MG63 (cell line): Measurements from ENCODE around the gene GART. TPM values are rescaled to one million over a fixed set of nuclear protein-coding genes. Genes with fewer than 3 reads are reported as not detected.
"Not testable (repeated sequence)": the region's sequence is repeated elsewhere in the genome, so short reads cannot be mapped to it uniquely, and the experiment has no call there.

Experiments used
- DNase-seq: peaks from one replicate; pipeline ENCODE4 v3.0.0-alpha.2; 2020
- H3K27me3 ChIP-seq: fragments of 250-450 bp; sonication (Bioruptor Pico); 2 replicates; pipeline ENCODE4 v1.5.1; 2020; ENCODE audit warnings: mild to moderate bottlenecking, moderate library complexity
- H3K36me3 ChIP-seq: fragments of 250-450 bp; sonication (Bioruptor Pico); 2 replicates; pipeline ENCODE4 v1.5.1; 2020; ENCODE audit warnings: mild to moderate bottlenecking, moderate library complexity
- H3K4me3 ChIP-seq: fragments of 250-450 bp; sonication (Bioruptor Pico); 2 replicates; pipeline ENCODE4 v1.5.1; 2020; ENCODE audit warnings: mild to moderate bottlenecking, moderate library complexity
- H3K9me3 ChIP-seq: fragments of 250-450 bp; sonication (Bioruptor Pico); 2 replicates; pipeline ENCODE4 v1.5.1; 2020; ENCODE audit warnings: mild to moderate bottlenecking, moderate library complexity
- total RNA-seq: library from RNA; depleted of rRNA; stranded (reverse); fragments of >200 nt; shearing (Covaris generic); gene quantifications from 2 replicates; pipeline ENCODE4 v1.2.3, GENCODE V29; 2014; ENCODE audit warnings: low replicate concordance; rRNA removed

The GART gene
- total RNA-seq = 52.3 and 55.3 TPM in 2 replicates

GRCh38 chr21:33541756-33542639 is at the start of gene GART:
Gene GART, minus strand, starts transcription at chr21:33542117. Its CDS starts 2,802 bp downstream, at chr21:33539315.
- Histone ChIP-seq H3K4me3 (peak within 1 kb of the TSS; percentile 91), H3K36me3 (peaks cover 64% of the 10 kb centered on the region), H3K27me3 (no peaks in the 10 kb centered on the region), H3K9me3 (no peaks in the 10 kb centered on the region)
- DNase-seq = peak; percentile 91

GRCh38 chr21:33588485-33589335 is 46.8 kb upstream of the GART start, which contains the start of gene DONSON:
Gene DONSON, minus strand, starts transcription at chr21:33588684. Its CDS starts 43 bp downstream, at chr21:33588641.
- peak within 1 kb of the TSS; percentile 77 for H3K4me3 ChIP-seq
- peak; percentile 84 for DNase-seq
- H3K36me3 ChIP-seq = peaks cover 24% of the 10 kb centered on the region
- H3K27me3 ChIP-seq = no peaks in the 10 kb centered on the region
- no peaks in the 10 kb centered on the region for H3K9me3 ChIP-seq

GRCh38 chr21:33587792-33588484 is 46.0 kb upstream of the GART start:
- Histone ChIP-seq H3K9me3 (no peaks in the 10 kb centered on the region), H3K27me3 (no peaks in the 10 kb centered on the region), H3K4me3 (peak overlapping the region; percentile 77), H3K36me3 (peaks cover 30% of the 10 kb centered on the region)
- peak; percentile 53 for DNase-seq

GRCh38 chr21:33586927-33587326 is 45.0 kb upstream of the GART start:
- no peaks in the 10 kb centered on the region for H3K27me3 ChIP-seq
- peaks cover 39% of the 10 kb centered on the region for H3K36me3 ChIP-seq
- no peak for DNase-seq
- no peaks in the 10 kb centered on the region for H3K9me3 ChIP-seq
- H3K4me3 ChIP-seq = peak overlapping the region; percentile 77

GRCh38 chr21:33584455-33584854 is 42.5 kb upstream of the GART start:
- Histone ChIP-seq H3K9me3 (no peaks in the 10 kb centered on the region), H3K27me3 (no peaks in the 10 kb centered on the region), H3K36me3 (peaks cover 49% of the 10 kb centered on the region), H3K4me3 (no peak overlapping the region)
- DNase-seq = no peak

GRCh38 chr21:33578959-33579542 is 37.1 kb upstream of the GART start:
- Histone ChIP-seq H3K36me3 (peaks cover 77% of the 10 kb centered on the region), H3K4me3 (no peak overlapping the region), H3K9me3 (no peaks in the 10 kb centered on the region), H3K27me3 (no peaks in the 10 kb centered on the region)
- no peak for DNase-seq

- Histone ChIP-seq H3K9me3 (no peaks in the 10 kb centered on the region), H3K27me3 (no peaks in the 10 kb centered on the region), H3K4me3 (no peak overlapping the region), H3K36me3 (peaks cover 80% of the 10 kb centered on the region)
- DNase-seq = no peak
These were observed 36.3 kb upstream of the GART start for GRCh38 chr21:33578214-33578613.

GRCh38 chr21:33576741-33577141 is 34.8 kb upstream of the GART start:
- peaks cover 84% of the 10 kb centered on the region for H3K36me3 ChIP-seq
- not testable (repeated sequence) for DNase-seq

GRCh38 chr21:33572350-33572749 is 30.4 kb upstream of the GART start:
- DNase-seq = no peak
- peaks cover 96% of the 10 kb centered on the region for H3K36me3 ChIP-seq
- no peak overlapping the region for H3K4me3 ChIP-seq

More at GRCh38 chr21:33576741-33577141, 34.8 kb upstream of the GART start:
- not testable (repeated sequence) for H3K4me3 ChIP-seq, H3K9me3 ChIP-seq, H3K27me3 ChIP-seq

GRCh38 chr21:33569991-33570390 is 28.1 kb upstream of the GART start:
- Histone ChIP-seq H3K27me3 (no peaks in the 10 kb centered on the region), H3K36me3 (peaks cover 98% of the 10 kb centered on the region), H3K9me3 (no peaks in the 10 kb centered on the region), H3K4me3 (no peak overlapping the region)
- no peak for DNase-seq

More at GRCh38 chr21:33572350-33572749, 30.4 kb upstream of the GART start:
- Histone ChIP-seq H3K9me3 (no peaks in the 10 kb centered on the region), H3K27me3 (no peaks in the 10 kb centered on the region)

GRCh38 chr21:33568448-33568847 is 26.5 kb upstream of the GART start:
- DNase-seq = no peak
- Histone ChIP-seq H3K4me3 (no peak overlapping the region), H3K27me3 (no peaks in the 10 kb centered on the region), H3K36me3 (peaks cover 97% of the 10 kb centered on the region), H3K9me3 (no peaks in the 10 kb centered on the region)

GRCh38 chr21:33567914-33568313 is 26.0 kb upstream of the GART start:
- no peak for DNase-seq
- no peaks in the 10 kb centered on the region for H3K27me3 ChIP-seq
- H3K36me3 ChIP-seq = peaks cover 94% of the 10 kb centered on the region
- H3K4me3 ChIP-seq = no peak overlapping the region
- H3K9me3 ChIP-seq = no peaks in the 10 kb centered on the region

- Histone ChIP-seq H3K36me3 (peaks cover 96% of the 10 kb centered on the region), H3K4me3 (no peak overlapping the region)
- DNase-seq = no peak
These were observed 24.6 kb upstream of the GART start for GRCh38 chr21:33566514-33566913.

GRCh38 chr21:33562389-33562788 is 20.5 kb upstream of the GART start:
- Histone ChIP-seq H3K4me3 (no peak overlapping the region), H3K27me3 (no peaks in the 10 kb centered on the region), H3K9me3 (no peaks in the 10 kb centered on the region), H3K36me3 (peaks cover 96% of the 10 kb centered on the region)
- DNase-seq = no peak

More at GRCh38 chr21:33566514-33566913, 24.6 kb upstream of the GART start:
- no peaks in the 10 kb centered on the region for H3K9me3 ChIP-seq
- no peaks in the 10 kb centered on the region for H3K27me3 ChIP-seq

- no peak for DNase-seq
- no peaks in the 10 kb centered on the region for H3K9me3 ChIP-seq
- no peak overlapping the region for H3K4me3 ChIP-seq
- H3K27me3 ChIP-seq = no peaks in the 10 kb centered on the region
- H3K36me3 ChIP-seq = peaks cover 94% of the 10 kb centered on the region
These were observed 19.5 kb upstream of the GART start for GRCh38 chr21:33561373-33561772.

GRCh38 chr21:33560965-33561364 is 19.0 kb upstream of the GART start:
- no peak for DNase-seq
- Histone ChIP-seq H3K27me3 (no peaks in the 10 kb centered on the region), H3K9me3 (no peaks in the 10 kb centered on the region), H3K36me3 (peaks cover 94% of the 10 kb centered on the region), H3K4me3 (no peak overlapping the region)
